Fibroblast of skin of back (primary cell): ENCODE data around the gene MRPL20.

Source experiments
- DNase-seq: peaks from one replicate; pipeline ENCODE4 v3.0.0-alpha.2; 2013

MRPL20 gene

GRCh38 chr1:1360506-1361169 is 46.5 kb downstream of the MRPL20 start:
- peak; percentile 97 for DNase-seq

GRCh38 chr1:1359664-1360468 is 47.2 kb downstream of the MRPL20 start:
- DNase-seq = peak; percentile 88

GRCh38 chr1:1359308-1359663 is 47.8 kb downstream of the MRPL20 start:
- DNase-seq = peak; percentile 83

GRCh38 chr1:1358433-1359271 is 48.4 kb downstream of the MRPL20 start, which contains the start of gene MXRA8:
TSS of gene MXRA8 (minus strand) at chr1:1358555. CDS start at chr1:1358504, 51 bp downstream.
- DNase-seq = peak; percentile 94

GRCh38 chr1:1357871-1358432 is 49.1 kb downstream of the MRPL20 start:
- peak; percentile 44 for DNase-seq

- DNase-seq = no peak
These were observed 50.2 kb downstream of the MRPL20 start for GRCh38 chr1:1356796-1357401.

- no peak for DNase-seq
These were observed 50.8 kb downstream of the MRPL20 start for GRCh38 chr1:1356166-1356795.

- DNase-seq = no peak
These were observed 51.7 kb downstream of the MRPL20 start for GRCh38 chr1:1355416-1355815.

- no peak for DNase-seq
These were observed 52.5 kb downstream of the MRPL20 start for GRCh38 chr1:1354271-1355247.

- DNase-seq = no peak
These were observed 53.5 kb downstream of the MRPL20 start for GRCh38 chr1:1353389-1354151.

GRCh38 chr1:1352786-1353388 is 54.2 kb downstream of the MRPL20 start:
- DNase-seq = no peak
